Measurements from ENCODE around the gene POLR2C. TPM values are rescaled to one million over a fixed set of nuclear protein-coding genes. Genes with fewer than 3 reads are reported as not detected.
"Not testable (repeated sequence)": the region's sequence is repeated elsewhere in the genome, so short reads cannot be mapped to it uniquely, and the experiment has no call there.

The POLR2C gene
- total RNA-seq, 2 donors from 2014 or later: 34.9 to 77.3 TPM

- intact Hi-C loops (cut with DNase I): no loop called here
- ATAC-seq (no peak), DNase-seq (no peak)
- no peak for TF ChIP-seq POLR2A (IDR thresholded peaks at IDR 0.05)
- TF ChIP-seq CTCF (IDR thresholded peaks at IDR 0.05): no peak
- Histone ChIP-seq H3K27me3 (no peaks in the 10 kb centered on the region), H3K4me3 (no peak overlapping the region), H3K36me3 (replicated peaks in 1 of 2; ENCODE audit: insufficient read depth in 1 of 2, low read depth in 2 of 2) (peaks cover 14 to 22% of the 10 kb centered on the region in 2 donors), H3K27ac (no peak overlapping the region), H3K4me1 (peaks cover 7% of the 10 kb centered on the region), H3K9me3 (no peaks in the 10 kb centered on the region)
- WGBS, 2 donors: 93 to 100% methylated on average over 2 of the region's 2 CpGs
Observed at GRCh38 chr16:57434003-57434402, 28.5 kb upstream of the POLR2C start.

GRCh38 chr16:57435838-57436237 lies 26.6 kb upstream of the POLR2C start:
- Histone ChIP-seq H3K27ac (no peak overlapping the region), H3K9me3 (no peaks in the 10 kb centered on the region), H3K36me3 (replicated peaks in 1 of 2; ENCODE audit: insufficient read depth in 1 of 2, low read depth in 2 of 2) (peaks cover 9 to 10% of the 10 kb centered on the region in 2 donors), H3K4me1 (peaks cover 7% of the 10 kb centered on the region), H3K27me3 (no peaks in the 10 kb centered on the region), H3K4me3 (no peak overlapping the region)
- ATAC-seq (no peak), DNase-seq (no peak)
- no peak for TF ChIP-seq CTCF (IDR thresholded peaks at IDR 0.05)
- no peak for TF ChIP-seq POLR2A (IDR thresholded peaks at IDR 0.05)
- 90 to 100% methylated on average over 1 of the region's 1 CpG for WGBS, 2 donors
- intact Hi-C loops (cut with DNase I): no loop called here

GRCh38 chr16:57439947-57440346 lies 22.5 kb upstream of the POLR2C start:
- H3K36me3 ChIP-seq (replicated peaks in 1 of 2; ENCODE audit: insufficient read depth in 1 of 2, low read depth in 2 of 2); H3K9me3 ChIP-seq: not testable (repeated sequence)
- 97 to 98% methylated on average over 8 of the region's 8 CpGs for WGBS, 2 donors

GRCh38 chr16:57440551-57440950 lies 21.9 kb upstream of the POLR2C start:
- H3K4me3 ChIP-seq; H3K27me3 ChIP-seq; DNase-seq; H3K4me1 ChIP-seq; intact Hi-C loops (cut with DNase I); H3K27ac ChIP-seq; H3K9me3 ChIP-seq; ATAC-seq; H3K36me3 ChIP-seq (replicated peaks in 1 of 2; ENCODE audit: insufficient read depth in 1 of 2, low read depth in 2 of 2): not testable (repeated sequence)
- 96 to 98% methylated on average over 8 of the region's 8 CpGs for WGBS, 2 donors

More at GRCh38 chr16:57439947-57440346, 22.5 kb upstream of the POLR2C start:
- DNase-seq; H3K4me3 ChIP-seq; H3K4me1 ChIP-seq; intact Hi-C loops (cut with DNase I); H3K27ac ChIP-seq; H3K27me3 ChIP-seq; ATAC-seq: not testable (repeated sequence)

GRCh38 chr16:57444711-57445110 lies 17.8 kb upstream of the POLR2C start:
- 81% methylated on average over 3 of the region's 3 CpGs for WGBS, 2 donors
- peaks cover 24% of the 10 kb centered on the region for H3K4me1 ChIP-seq
- no peaks in the 10 kb centered on the region for H3K9me3 ChIP-seq
- DNase-seq (no peak), ATAC-seq (no peak)
- no peak overlapping the region for H3K4me3 ChIP-seq
- H3K27me3 ChIP-seq: no peaks in the 10 kb centered on the region
- no peak overlapping the region for H3K27ac ChIP-seq
- no peaks in the 10 kb centered on the region for H3K36me3 ChIP-seq (replicated peaks in 1 of 2; ENCODE audit: insufficient read depth in 1 of 2, low read depth in 2 of 2)
- TF ChIP-seq POLR2A (IDR thresholded peaks at IDR 0.05): no peak
- no peak for TF ChIP-seq CTCF (IDR thresholded peaks at IDR 0.05)
- intact Hi-C loops (cut with DNase I): no loop called here

GRCh38 chr16:57445510-57445909 lies 17.0 kb upstream of the POLR2C start:
- no peak overlapping the region for H3K4me3 ChIP-seq
- intact Hi-C loops (cut with DNase I): no loop called here
- no peaks in the 10 kb centered on the region for H3K9me3 ChIP-seq
- ATAC-seq: no peak
- H3K27me3 ChIP-seq: no peaks in the 10 kb centered on the region
- H3K27ac ChIP-seq: no peak overlapping the region
- 93 to 94% methylated on average over 2 of the region's 2 CpGs for WGBS, 2 donors
- H3K4me1 ChIP-seq: peaks cover 24% of the 10 kb centered on the region
- no peaks in the 10 kb centered on the region for H3K36me3 ChIP-seq (replicated peaks in 1 of 2; ENCODE audit: insufficient read depth in 1 of 2, low read depth in 2 of 2)
- TF ChIP-seq POLR2A (IDR thresholded peaks at IDR 0.05) (no peak), CTCF (IDR thresholded peaks at IDR 0.05) (no peak)
- DNase-seq: no peak

All from body of pancreas (tissue), 4 donors.